ENCODE results near the gene PARD3B. TPM values are rescaled to one million over a fixed set of nuclear protein-coding genes. Genes with fewer than 3 reads are reported as not detected.

PARD3B gene
- total and polyA plus RNA-seq, 12 donors, result 0.46 to 12.4 (median 8.3) TPM

GRCh38 chr2:204750389-204750788, 205.1 kb downstream of the PARD3B start:
- ATAC-seq (no peak), DNase-seq (no peak)
- intact Hi-C loops (cut with DNase I), result no loop called here
- no peak overlapping the region for H3K27ac ChIP-seq
- TF ChIP-seq, protein P1, sequence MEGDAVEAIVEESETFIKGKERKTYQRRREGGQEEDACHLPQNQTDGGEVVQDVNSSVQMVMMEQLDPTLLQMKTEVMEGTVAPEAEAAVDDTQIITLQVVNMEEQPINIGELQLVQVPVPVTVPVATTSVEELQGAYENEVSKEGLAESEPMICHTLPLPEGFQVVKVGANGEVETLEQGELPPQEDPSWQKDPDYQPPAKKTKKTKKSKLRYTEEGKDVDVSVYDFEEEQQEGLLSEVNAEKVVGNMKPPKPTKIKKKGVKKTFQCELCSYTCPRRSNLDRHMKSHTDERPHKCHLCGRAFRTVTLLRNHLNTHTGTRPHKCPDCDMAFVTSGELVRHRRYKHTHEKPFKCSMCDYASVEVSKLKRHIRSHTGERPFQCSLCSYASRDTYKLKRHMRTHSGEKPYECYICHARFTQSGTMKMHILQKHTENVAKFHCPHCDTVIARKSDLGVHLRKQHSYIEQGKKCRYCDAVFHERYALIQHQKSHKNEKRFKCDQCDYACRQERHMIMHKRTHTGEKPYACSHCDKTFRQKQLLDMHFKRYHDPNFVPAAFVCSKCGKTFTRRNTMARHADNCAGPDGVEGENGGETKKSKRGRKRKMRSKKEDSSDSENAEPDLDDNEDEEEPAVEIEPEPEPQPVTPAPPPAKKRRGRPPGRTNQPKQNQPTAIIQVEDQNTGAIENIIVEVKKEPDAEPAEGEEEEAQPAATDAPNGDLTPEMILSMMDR (IDR thresholded peaks at IDR 0.05), result no peak
- no peaks in the 10 kb centered on the region for H3K36me3 ChIP-seq
- no peaks in the 10 kb centered on the region for H3K27me3 ChIP-seq
- H3K9me3 ChIP-seq, result peaks cover 0 to 8% (median 0%) of the 10 kb centered on the region in 11 donors
- peaks cover 0 to 4% (median 0%) of the 10 kb centered on the region in 9 donors for H3K4me1 ChIP-seq
- no peak overlapping the region for H3K4me3 ChIP-seq
- WGBS, 2 donors, result 92 to 93% methylated on average over 5 of the region's 5 CpGs

- peaks cover 0 to 8% (median 0%) of the 10 kb centered on the region in 11 donors for H3K9me3 ChIP-seq
- DNase-seq (no peak), ATAC-seq (no peak)
- H3K27me3 ChIP-seq, result no peaks in the 10 kb centered on the region
- H3K4me3 ChIP-seq, result no peak overlapping the region
- TF ChIP-seq, protein P1 (IDR thresholded peaks at IDR 0.05), result no peak
- no peak overlapping the region for H3K27ac ChIP-seq
- H3K36me3 ChIP-seq, result no peaks in the 10 kb centered on the region
- peaks cover 0 to 4% (median 0%) of the 10 kb centered on the region in 9 donors for H3K4me1 ChIP-seq
- intact Hi-C loops (cut with DNase I), result no loop called here
Measured at GRCh38 chr2:204751472-204751871, 206.2 kb downstream of the PARD3B start.

GRCh38 chr2:204753841-204754240, 208.6 kb downstream of the PARD3B start:
- no peak for DNase-seq
- intact Hi-C loops (cut with DNase I), result no loop called here
- H3K4me1 ChIP-seq, result peaks cover 0 to 4% (median 0%) of the 10 kb centered on the region in 9 donors
- no peak overlapping the region for H3K27ac ChIP-seq
- H3K9me3 ChIP-seq, result no peaks in the 10 kb centered on the region
- H3K27me3 ChIP-seq, result no peaks in the 10 kb centered on the region
- ATAC-seq, result no peak
- no peaks in the 10 kb centered on the region for H3K36me3 ChIP-seq
- no peak overlapping the region for H3K4me3 ChIP-seq
- 85 to 94% methylated on average over 1 of the region's 1 CpG for WGBS, 2 donors
- TF ChIP-seq, protein P1 (IDR thresholded peaks at IDR 0.05), result no peak

- Histone ChIP-seq H3K9me3 (no peaks in the 10 kb centered on the region), H3K36me3 (no peaks in the 10 kb centered on the region), H3K4me1 (no peaks in the 10 kb centered on the region), H3K4me3 (no peak overlapping the region), H3K27me3 (no peaks in the 10 kb centered on the region), H3K27ac (no peak overlapping the region)
- DNase-seq (no peak), ATAC-seq (no peak)
- intact Hi-C loops (cut with DNase I), result no loop called here
- WGBS, 2 donors, result 94 to 97% methylated on average over 3 of the region's 3 CpGs
- TF ChIP-seq, protein P1 (IDR thresholded peaks at IDR 0.05), result no peak
Measured at GRCh38 chr2:204754898-204755297, 209.6 kb downstream of the PARD3B start.

Measured in heart right ventricle (tissue), 16 donors.